HG03103 (cell line): Measurements from ENCODE around the gene CEBPA.

Experiments
- ATAC-seq: cut with Tn5 transposase; IDR thresholded peaks from one replicate; pipeline ENCODE4 v1.9.1; 2021; ENCODE audit warnings: low read depth; ENCODE audit not compliant: unreplicated experiment

The CEBPA gene

DNA sequence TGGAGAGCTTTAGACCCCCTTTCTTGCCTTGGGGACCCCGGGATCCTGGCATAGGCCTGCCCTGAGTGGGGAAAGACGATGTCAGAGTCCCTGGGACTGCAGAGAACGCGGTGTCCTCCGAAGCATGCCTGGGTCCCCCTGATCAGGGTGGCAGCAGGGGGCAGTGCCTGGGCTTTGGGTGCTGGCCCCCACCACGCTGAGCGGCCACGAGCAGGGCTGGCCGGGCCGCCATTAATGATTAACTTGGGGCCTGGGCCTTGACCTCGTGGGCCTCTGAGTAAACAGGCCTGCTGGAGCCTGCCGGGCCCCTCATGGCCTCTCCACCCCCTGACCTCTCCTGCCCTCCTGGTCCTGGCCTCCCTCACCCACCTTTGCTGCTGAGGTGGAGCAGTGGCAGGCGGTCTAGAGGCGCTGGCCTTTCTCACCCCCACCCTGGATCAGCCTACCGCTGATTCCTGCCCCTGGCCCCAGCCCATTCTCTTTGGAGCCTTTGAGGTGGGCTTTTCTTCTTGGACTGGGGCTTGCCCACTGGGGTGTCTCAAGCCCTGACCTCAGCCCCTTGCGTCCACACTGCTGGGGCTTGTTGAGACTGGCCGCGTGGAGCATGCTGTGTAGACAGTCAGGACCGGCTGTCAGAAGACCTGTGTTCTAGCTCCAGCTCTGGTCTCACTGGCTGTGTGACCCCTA, 26.3 kb downstream of the CEBPA start:
- ATAC-seq, result no peak

- ATAC-seq, result no peak
Observed at GRCh38 chr19:33275559-33275932, 26.8 kb downstream of the CEBPA start.

DNA sequence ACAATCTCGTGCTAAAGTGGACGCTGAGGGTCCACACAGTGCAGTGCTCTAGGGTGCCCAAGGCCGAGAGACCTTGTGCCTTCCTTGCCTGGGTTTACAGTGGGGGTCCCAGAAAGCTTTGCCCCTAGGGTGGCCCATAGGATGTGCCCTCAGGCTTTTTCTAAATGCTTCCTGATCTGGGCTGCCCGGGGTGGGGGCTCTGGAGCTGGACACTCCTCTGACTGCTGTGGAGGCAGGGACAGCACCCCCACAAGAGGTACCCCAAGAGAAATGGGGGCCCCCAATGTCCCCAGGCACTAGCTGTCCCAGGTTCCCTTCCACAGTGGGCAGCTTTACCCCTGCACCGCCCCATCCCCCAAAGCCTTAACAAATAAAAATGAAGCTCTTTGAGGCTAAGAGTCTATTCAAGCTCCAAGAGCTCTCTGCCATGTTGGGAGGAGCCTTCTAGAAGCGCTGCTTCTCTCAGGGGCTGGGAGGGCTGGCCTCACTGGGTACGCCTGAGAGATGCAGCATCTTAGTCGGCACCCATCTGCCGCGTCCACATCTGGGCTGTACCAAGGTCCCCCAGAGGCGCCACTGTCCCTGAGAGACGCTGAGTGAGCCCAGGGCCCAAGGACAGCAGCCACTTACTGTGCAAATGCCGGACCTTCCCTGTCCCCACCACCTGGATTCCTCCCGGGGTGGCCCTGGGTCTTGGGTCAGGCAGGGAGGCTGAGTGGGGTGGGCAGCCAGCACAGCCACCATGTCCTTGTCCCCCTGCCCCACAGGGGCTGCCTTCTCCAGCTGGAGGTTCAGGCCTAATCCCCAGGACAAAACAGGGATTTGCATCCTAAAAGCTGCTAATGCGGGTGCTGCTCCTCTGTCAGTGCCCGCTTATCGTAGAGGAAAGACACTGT, 27.4 kb downstream of the CEBPA start:
- ATAC-seq, result no peak

DNA sequence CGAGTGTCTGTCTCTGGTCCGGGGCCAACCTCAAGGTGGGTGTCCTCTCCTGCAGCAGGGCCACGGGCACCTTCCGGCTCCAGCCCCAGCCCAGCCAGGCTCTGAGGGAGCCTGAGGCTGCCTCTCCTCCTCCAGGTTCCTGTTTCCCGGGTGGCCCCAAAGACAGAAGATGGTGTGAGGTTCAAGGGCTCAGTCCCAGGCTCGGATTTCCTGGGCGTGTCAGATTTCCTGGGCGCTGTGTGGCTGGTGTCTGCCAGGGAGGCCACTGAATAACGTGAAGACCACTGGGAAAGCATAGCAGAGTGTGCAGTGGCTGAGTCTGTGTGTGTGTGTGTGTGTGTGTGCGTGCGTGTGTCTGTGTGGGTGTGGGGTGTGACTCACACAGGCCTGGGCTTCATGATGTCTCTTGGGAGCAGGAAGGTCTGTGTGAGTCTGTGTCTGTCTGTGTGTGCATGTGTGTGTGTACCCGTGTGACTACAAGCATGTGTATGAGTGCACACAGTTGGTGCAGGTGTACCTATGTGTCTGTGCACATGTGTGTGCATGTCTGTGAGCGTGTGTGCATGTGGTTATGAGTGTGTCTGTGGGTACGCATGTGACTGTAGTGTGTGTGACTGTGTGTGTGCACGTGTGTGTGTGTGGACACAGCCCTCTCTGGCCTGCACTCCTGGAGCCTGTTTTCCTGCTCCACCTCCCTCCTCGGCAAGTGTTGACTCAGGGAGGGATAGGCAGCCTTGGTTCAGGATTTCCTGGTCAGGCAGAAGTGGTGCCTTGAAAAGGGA, 28.3 kb downstream of the CEBPA start:
- ATAC-seq, result no peak

DNA sequence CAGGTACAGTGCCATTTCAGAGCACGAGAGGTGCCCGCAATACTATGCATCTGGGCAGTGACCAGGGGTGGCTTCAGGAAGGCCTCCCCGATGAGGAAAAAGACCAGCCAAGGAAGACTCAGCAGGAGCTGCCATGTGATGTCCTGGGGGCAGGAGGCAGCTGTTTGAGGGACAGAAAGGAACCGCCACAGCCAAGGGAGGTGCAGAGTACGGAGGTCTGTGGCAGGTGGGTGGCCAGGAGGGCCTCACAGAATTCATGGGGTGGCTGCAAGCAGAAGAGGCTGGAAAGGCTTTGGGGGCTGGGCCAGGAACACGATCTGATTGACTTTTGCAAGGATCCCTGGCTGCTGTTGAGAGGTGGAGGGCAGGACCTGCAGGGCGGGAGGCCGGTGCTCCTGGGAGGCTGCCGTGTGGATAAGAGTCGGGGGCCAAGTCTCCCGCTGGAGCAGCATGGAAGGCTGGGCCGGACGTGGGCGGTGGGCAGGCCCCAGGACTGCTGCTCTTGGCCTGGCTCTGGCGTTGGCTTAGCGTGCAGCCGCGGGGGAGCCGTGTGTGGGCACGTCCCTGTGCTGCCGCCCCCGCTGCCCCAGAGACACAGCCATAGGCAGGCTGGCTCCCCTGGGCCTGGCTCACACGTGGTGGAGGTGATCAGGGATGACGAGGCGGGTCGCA, 29.1 kb downstream of the CEBPA start:
- ATAC-seq, result no peak

GRCh38 chr19:33271246-33272021, 30.9 kb downstream of the CEBPA start:
- no peak for ATAC-seq

DNA sequence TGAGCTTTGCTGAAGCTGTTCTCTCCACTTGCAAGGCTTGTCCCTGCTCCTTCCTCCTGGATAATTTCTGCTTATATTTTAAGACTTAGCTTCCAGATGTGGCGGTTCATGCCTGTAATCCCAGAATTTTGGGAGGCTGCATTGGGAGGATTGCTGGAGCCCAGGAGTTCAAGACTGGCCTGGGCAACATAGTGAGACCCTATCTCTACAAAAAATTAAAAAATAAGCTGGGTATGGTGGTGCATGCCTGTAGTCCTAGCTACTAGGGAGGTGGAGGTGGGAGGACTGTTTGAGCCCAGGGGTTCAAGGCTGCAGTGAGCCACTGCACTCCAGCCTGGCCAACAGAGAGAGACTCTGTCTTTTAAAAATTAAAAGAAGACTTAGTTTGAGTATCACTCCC, 31.6 kb downstream of the CEBPA start:
- ATAC-seq, result no peak

DNA sequence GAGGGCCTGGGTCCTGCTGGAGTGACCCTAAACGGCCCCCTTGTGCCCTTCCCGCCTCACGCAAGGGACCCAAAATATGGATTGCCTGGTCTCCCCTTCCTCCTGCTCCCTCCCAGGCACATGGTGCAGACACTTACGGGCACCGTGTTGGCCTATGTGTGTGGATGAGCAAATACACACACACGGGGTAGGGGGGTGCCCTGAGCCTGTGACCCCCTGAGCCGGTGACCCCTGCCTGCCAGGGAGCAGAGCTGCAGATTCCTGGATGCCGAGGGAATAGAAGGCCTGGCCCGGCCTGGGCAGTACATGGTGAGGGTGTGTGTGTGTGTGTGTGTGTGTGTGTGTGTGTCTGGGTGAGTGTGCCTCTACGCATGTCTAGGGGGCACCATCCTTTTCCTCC, 33.3 kb downstream of the CEBPA start:
- no peak for ATAC-seq

GRCh38 chr19:33268162-33268991, 34.0 kb downstream of the CEBPA start:
- ATAC-seq, result no peak

GRCh38 chr19:33267706-33268105, 34.6 kb downstream of the CEBPA start:
- no peak for ATAC-seq

DNA sequence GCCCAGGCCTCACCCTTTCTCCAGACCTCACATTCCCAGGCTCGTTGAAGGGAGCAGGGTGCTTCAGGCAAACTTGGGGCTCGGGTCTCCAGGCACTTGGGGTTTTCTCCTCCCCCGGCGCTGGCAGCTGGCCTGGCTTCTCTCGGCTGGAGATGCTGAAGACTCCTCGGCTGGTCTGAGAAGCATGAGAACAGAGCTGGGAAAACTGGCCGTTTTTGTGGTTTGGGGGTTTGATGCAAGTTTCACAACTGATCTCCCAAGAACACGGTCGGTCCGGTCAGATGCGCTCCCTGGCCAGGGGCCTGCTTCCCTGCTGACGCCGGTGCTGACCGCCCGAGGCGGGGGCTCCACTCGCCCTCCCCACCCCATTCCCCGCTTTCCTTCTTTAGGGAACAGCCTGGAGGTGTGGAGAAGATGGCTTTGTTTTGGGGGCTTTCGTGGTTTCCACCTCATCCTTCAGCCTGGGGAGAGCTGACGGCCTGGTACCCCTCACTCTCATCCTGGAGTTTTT, 35.3 kb downstream of the CEBPA start:
- ATAC-seq, result no peak

GRCh38 chr19:33264881-33265445, 37.4 kb downstream of the CEBPA start:
- ATAC-seq, result no peak

DNA sequence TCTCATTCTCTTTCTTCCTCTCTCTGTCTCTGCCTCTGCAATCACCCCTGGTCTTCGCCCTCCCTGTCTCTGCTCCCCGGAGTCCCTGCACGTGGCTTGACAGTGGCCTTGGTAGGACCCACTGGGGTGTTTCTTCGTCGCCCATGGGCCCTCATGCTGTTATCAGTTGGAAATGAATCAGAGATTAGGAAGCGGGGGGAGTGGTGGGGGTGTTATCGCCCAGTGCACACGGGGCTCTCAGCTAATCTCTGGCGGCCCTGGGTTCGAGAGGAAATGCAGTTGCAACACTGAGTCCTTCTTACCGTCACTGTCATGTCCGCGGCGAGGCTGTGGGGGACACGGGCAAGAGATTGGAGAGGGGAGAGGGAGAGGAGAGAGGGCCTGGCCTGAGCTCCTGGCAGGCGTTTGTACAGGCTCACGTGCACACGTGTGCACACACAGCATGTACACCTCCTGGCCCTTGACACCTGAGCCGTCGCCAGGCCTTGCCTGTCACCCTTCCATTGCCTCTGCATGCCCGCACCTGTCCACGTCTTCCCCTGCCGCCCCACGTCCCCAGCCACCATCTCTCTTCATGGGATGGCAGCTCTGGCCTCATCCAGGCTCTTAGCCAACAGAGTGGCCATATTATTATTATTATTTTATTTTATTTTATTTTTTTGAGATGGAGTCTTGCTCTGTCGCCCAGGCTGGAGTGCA, 38.9 kb downstream of the CEBPA start:
- no peak for ATAC-seq

GRCh38 chr19:33261511-33262189, 40.7 kb downstream of the CEBPA start:
- ATAC-seq, result no peak

GRCh38 chr19:33260628-33261418, 41.5 kb downstream of the CEBPA start:
- ATAC-seq, result no peak

- ATAC-seq, result no peak
Observed at GRCh38 chr19:33259539-33259938, 42.8 kb downstream of the CEBPA start.

GRCh38 chr19:33257828-33258227, 44.5 kb downstream of the CEBPA start:
- no peak for ATAC-seq
